ENCODE results near the gene ARSB. TPM values are rescaled to one million over a fixed set of nuclear protein-coding genes. Genes with fewer than 3 reads are reported as not detected.

ARSB gene
- total and polyA plus RNA-seq, 2 donors (not counting 1 experiment from before 2014, with no cell fraction given) = 4.6 to 9.8 TPM

GRCh38 chr5:78975035-78975434 is 10.1 kb downstream of the ARSB start:
- H3K4me2 ChIP-seq (replicated peaks; ENCODE audit: low read depth, low read length, poor library complexity, severe bottlenecking) = no peak overlapping the region
- no peaks in the 10 kb centered on the region for H3K27me3 ChIP-seq (replicated peaks in 1 of 4; ENCODE audit: control extremely low read depth in 1 of 4, control insufficient read depth in 3 of 4, insufficient read depth in 4 of 4, low read length in 3 of 4)
- peaks cover 0 to 4% (median 0%) of the 10 kb centered on the region in 3 donors for H3K9me3 ChIP-seq (ENCODE audit: control extremely low read depth in 1 of 3, control insufficient read depth in 2 of 3, insufficient read depth in 1 of 3, low read length in 2 of 3)
- no peaks in the 10 kb centered on the region for H3K36me3 ChIP-seq (replicated peaks in 1 of 2; ENCODE audit: control extremely low read depth in 1 of 2, control insufficient read depth in 1 of 2, extremely low read depth in 1 of 2, insufficient read depth in 2 of 2, low read length in 1 of 2)
- WGBS (ENCODE audit: insufficient coverage) = 100% methylated on average over 3 of the region's 8 CpGs
- TF ChIP-seq EZH2 (IDR thresholded peaks at IDR 0.05; ENCODE audit: borderline replicate concordance, insufficient read depth, low read depth, low read length, poor library complexity, severe bottlenecking) (no peak), CTCF (IDR thresholded peaks at IDR 0.05) (no peak)
- H3K4me3 ChIP-seq (ENCODE audit: control extremely low read depth in 1 of 5, extremely low read depth in 1 of 5, insufficient read depth in 1 of 5, low read depth in 2 of 5, low read length in 4 of 5) = no peak overlapping the region
- H3K4me1 ChIP-seq (ENCODE audit: control insufficient read depth in 2 of 2, insufficient read depth in 2 of 2, low read length in 2 of 2) = peaks cover 8 to 10% of the 10 kb centered on the region in 2 donors
- intact Hi-C loops (cut with micrococcal nuclease) = no loop called here
- H2AFZ ChIP-seq (ENCODE audit: insufficient read depth, low read depth, low read length, poor library complexity, severe bottlenecking) = no peak overlapping the region
- no peak for ATAC-seq (ENCODE audit: low read depth)
- Mint-ChIP-seq H3K27me3 (no peaks in the 10 kb centered on the region), H3K27ac (no peak overlapping the region), H3K4me1 (peaks cover 31% of the 10 kb centered on the region), H3K9me3 (ENCODE audit: insufficient read depth) (peaks cover 3% of the 10 kb centered on the region), H3K4me3 (no peak overlapping the region)
- H4K20me1 ChIP-seq (ENCODE audit: control insufficient read depth, insufficient read depth, low read length, poor library complexity, severe bottlenecking) = peaks cover 5% of the 10 kb centered on the region
- no peak for DNase-seq
- peaks cover 62% of the 10 kb centered on the region for H3K79me2 ChIP-seq (ENCODE audit: control insufficient read depth, insufficient read depth, low read length)
- POLR2A ChIA-PET = no interaction called here
- CTCF ChIA-PET = interaction anchor here (0.9 to 1.4 kb wide), 4 partner anchors 9 to 159 kb away, joined by 3 to 8 read pairs (median 4); partner anchors contain the start of gene ARSB
- H3K27ac ChIP-seq (ENCODE audit: low read length in 2 of 2) = no peak overlapping the region
- no peak overlapping the region for H3K9ac ChIP-seq (ENCODE audit: low read length)

- WGBS (ENCODE audit: insufficient coverage) = 100% methylated on average over 1 of the region's 2 CpGs
- Mint-ChIP-seq H3K4me1 (peaks cover 27% of the 10 kb centered on the region), H3K27ac (no peak overlapping the region), H3K4me3 (no peak overlapping the region), H3K9me3 (ENCODE audit: insufficient read depth) (peaks cover 3% of the 10 kb centered on the region), H3K27me3 (no peaks in the 10 kb centered on the region)
- no peak overlapping the region for H3K27ac ChIP-seq (ENCODE audit: low read length in 2 of 2)
- H3K4me3 ChIP-seq (ENCODE audit: control extremely low read depth in 1 of 5, extremely low read depth in 1 of 5, insufficient read depth in 1 of 5, low read depth in 2 of 5, low read length in 4 of 5) = no peak overlapping the region
- TF ChIP-seq EZH2 (IDR thresholded peaks at IDR 0.05; ENCODE audit: borderline replicate concordance, insufficient read depth, low read depth, low read length, poor library complexity, severe bottlenecking) (no peak), CTCF (IDR thresholded peaks at IDR 0.05) (no peak)
- intact Hi-C loops (cut with micrococcal nuclease) = no loop called here
- ChIA-PET CTCF (interaction anchor here (0.9 to 1.4 kb wide), 4 partner anchors 9 to 159 kb away, joined by 3 to 8 read pairs (median 4); partner anchors contain the start of gene ARSB), POLR2A (no interaction called here)
- H3K9ac ChIP-seq (ENCODE audit: low read length) = no peak overlapping the region
- no peaks in the 10 kb centered on the region for H3K36me3 ChIP-seq (replicated peaks in 1 of 2; ENCODE audit: control extremely low read depth in 1 of 2, control insufficient read depth in 1 of 2, extremely low read depth in 1 of 2, insufficient read depth in 2 of 2, low read length in 1 of 2)
- DNase-seq (no peak), ATAC-seq (ENCODE audit: low read depth) (no peak)
- H3K4me1 ChIP-seq (ENCODE audit: control insufficient read depth in 2 of 2, insufficient read depth in 2 of 2, low read length in 2 of 2) = peaks cover 8 to 10% of the 10 kb centered on the region in 2 donors
- peaks cover 0 to 4% (median 0%) of the 10 kb centered on the region in 3 donors for H3K9me3 ChIP-seq (ENCODE audit: control extremely low read depth in 1 of 3, control insufficient read depth in 2 of 3, insufficient read depth in 1 of 3, low read length in 2 of 3)
- no peaks in the 10 kb centered on the region for H3K27me3 ChIP-seq (replicated peaks in 1 of 4; ENCODE audit: control extremely low read depth in 1 of 4, control insufficient read depth in 3 of 4, insufficient read depth in 4 of 4, low read length in 3 of 4)
- peaks cover 61% of the 10 kb centered on the region for H3K79me2 ChIP-seq (ENCODE audit: control insufficient read depth, insufficient read depth, low read length)
- H2AFZ ChIP-seq (ENCODE audit: insufficient read depth, low read depth, low read length, poor library complexity, severe bottlenecking) = no peak overlapping the region
- no peak overlapping the region for H3K4me2 ChIP-seq (replicated peaks; ENCODE audit: low read depth, low read length, poor library complexity, severe bottlenecking)
- H4K20me1 ChIP-seq (ENCODE audit: control insufficient read depth, insufficient read depth, low read length, poor library complexity, severe bottlenecking) = peaks cover 5% of the 10 kb centered on the region
Observed at GRCh38 chr5:78974601-78975000, 10.5 kb downstream of the ARSB start.
